OCI-LY3 (cell line): ENCODE results near the gene CHRNA7.

ENCODE experiments used
- EZH2phosphoT487 ChIP-seq: fragments of 200-600 bp; shearing (Covaris generic); IDR thresholded peaks from 2 replicates; pipeline ENCODE4 v1.6.1; 2018; ENCODE audit warnings: antibody characterized with exemption, mixed run types, low read depth
- TF ChIP-seq, protein P1 (sequence below): fragments of 200-600, 300-600 bp; sonication (generic); IDR thresholded peaks from 2 replicates; pipeline ENCODE4 v1.5.1; 2014; ENCODE audit warnings: antibody characterized with exemption, low read length, low read depth

GRCh38 chr15:32125595-32125994, 95.3 kb downstream of the CHRNA7 start:
- TF ChIP-seq EZH2phosphoT487 = no peak
- TF ChIP-seq, protein P1, sequence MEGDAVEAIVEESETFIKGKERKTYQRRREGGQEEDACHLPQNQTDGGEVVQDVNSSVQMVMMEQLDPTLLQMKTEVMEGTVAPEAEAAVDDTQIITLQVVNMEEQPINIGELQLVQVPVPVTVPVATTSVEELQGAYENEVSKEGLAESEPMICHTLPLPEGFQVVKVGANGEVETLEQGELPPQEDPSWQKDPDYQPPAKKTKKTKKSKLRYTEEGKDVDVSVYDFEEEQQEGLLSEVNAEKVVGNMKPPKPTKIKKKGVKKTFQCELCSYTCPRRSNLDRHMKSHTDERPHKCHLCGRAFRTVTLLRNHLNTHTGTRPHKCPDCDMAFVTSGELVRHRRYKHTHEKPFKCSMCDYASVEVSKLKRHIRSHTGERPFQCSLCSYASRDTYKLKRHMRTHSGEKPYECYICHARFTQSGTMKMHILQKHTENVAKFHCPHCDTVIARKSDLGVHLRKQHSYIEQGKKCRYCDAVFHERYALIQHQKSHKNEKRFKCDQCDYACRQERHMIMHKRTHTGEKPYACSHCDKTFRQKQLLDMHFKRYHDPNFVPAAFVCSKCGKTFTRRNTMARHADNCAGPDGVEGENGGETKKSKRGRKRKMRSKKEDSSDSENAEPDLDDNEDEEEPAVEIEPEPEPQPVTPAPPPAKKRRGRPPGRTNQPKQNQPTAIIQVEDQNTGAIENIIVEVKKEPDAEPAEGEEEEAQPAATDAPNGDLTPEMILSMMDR = no peak
